ENCODE measurements around the gene PTPRE.

DNA sequence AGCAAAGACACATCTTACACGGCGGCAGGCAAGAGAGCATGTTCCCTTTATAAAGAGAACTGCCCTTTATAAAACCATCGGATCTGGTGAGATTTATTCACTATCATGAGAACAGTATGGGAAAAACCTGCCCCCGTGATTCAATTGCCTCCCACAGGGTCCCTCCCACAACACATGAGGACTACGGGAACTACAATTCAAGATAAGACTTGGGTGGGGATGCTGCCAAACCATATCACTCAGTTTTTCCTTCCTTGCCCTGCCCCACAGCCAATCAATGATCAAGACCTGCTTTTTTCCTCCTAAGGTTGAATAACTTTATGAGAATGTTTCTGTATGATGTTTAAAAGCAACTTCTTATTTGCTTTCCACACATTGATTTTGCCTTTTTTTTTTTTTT is 3.1 kb upstream of the PTPRE start:
- TF ChIP-seq, protein P1, sequence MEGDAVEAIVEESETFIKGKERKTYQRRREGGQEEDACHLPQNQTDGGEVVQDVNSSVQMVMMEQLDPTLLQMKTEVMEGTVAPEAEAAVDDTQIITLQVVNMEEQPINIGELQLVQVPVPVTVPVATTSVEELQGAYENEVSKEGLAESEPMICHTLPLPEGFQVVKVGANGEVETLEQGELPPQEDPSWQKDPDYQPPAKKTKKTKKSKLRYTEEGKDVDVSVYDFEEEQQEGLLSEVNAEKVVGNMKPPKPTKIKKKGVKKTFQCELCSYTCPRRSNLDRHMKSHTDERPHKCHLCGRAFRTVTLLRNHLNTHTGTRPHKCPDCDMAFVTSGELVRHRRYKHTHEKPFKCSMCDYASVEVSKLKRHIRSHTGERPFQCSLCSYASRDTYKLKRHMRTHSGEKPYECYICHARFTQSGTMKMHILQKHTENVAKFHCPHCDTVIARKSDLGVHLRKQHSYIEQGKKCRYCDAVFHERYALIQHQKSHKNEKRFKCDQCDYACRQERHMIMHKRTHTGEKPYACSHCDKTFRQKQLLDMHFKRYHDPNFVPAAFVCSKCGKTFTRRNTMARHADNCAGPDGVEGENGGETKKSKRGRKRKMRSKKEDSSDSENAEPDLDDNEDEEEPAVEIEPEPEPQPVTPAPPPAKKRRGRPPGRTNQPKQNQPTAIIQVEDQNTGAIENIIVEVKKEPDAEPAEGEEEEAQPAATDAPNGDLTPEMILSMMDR (IDR thresholded peaks at IDR 0.05 in 2 of 3, conservative IDR thresholded peaks at IDR 0.05 in 1 of 3; ENCODE audit: borderline replicate concordance in 1 of 3, insufficient read depth in 1 of 3, low read depth in 2 of 3, low read length in 2 of 3) = no peak
- TF ChIP-seq FOSL1 (IDR thresholded peaks at IDR 0.05; ENCODE audit: low read depth) (no peak), POLR2A (IDR thresholded peaks at IDR 0.05; ENCODE audit: borderline replicate concordance, extremely low read depth, insufficient read depth, insufficient read length) (no peak), EZH2 (IDR thresholded peaks at IDR 0.05) (no peak)

Data from HCT116 (cell line).